ENCODE results near the gene CDK11A.
"Not testable (repeated sequence)": the region's sequence is repeated elsewhere in the genome, so short reads cannot be mapped to it uniquely, and the experiment has no call there.

- not testable (repeated sequence) for TF ChIP-seq NFE2L2 (conservative IDR thresholded peaks at IDR 0.05; ENCODE audit: low read length); BHLHE40 (IDR thresholded peaks at IDR 0.05; ENCODE audit: low read depth, low read length); CEBPB (IDR thresholded peaks at IDR 0.05); REST (IDR thresholded peaks at IDR 0.05); CTCF (IDR thresholded peaks at IDR 0.05); POLR2A (IDR thresholded peaks at IDR 0.05; ENCODE audit: low read length); MYC (IDR thresholded peaks at IDR 0.05; ENCODE audit: borderline replicate concordance, low read length); MAX (IDR thresholded peaks at IDR 0.05); EP300 (IDR thresholded peaks at IDR 0.05); SREBF2 (IDR thresholded peaks at IDR 0.05); ZSCAN20 (CRISPR knock-in tag; IDR thresholded peaks at IDR 0.05); KDM1A (IDR thresholded peaks at IDR 0.05; ENCODE audit: low read depth); KDM5A (IDR thresholded peaks at IDR 0.05)
These were observed 16.3 kb downstream of the CDK11A start for GRCh38 chr1:1707897-1708296.

All from A549 (cell line).